Astrocyte (in vitro differentiated cells and primary cell): ENCODE measurements around the gene E2F2. TPM values are rescaled to one million over a fixed set of nuclear protein-coding genes. Genes with fewer than 3 reads are reported as not detected.

Experiments
- DNase-seq: peaks from one replicate; pipeline ENCODE4 v3.0.0-alpha.2; 2010; ENCODE audit warnings: low read depth
- FAIRE-seq: peaks from 2 replicates; lab custom pipeline; 2011; peaks lifted over from hg19 to GRCh38; lab: Jason Lieb, UNC
- H2AFZ ChIP-seq: 2 replicates; pipeline ENCODE4 v1.6.0; 2012; ENCODE audit warnings: low read depth, low read length, inconsistent platforms
- H3K27ac ChIP-seq: 2 replicates; pipeline ENCODE4 v1.5.1; 2011; ENCODE audit warnings: low read depth, low read length, inconsistent platforms
- H3K27me3 ChIP-seq: 2 replicates; pipeline ENCODE4 v1.6.0; 2011; ENCODE audit warnings: low read length, inconsistent platforms; ENCODE audit not compliant: insufficient read depth
- H3K36me3 ChIP-seq: 2 replicates; pipeline ENCODE4 v1.5.1; 2011; ENCODE audit warnings: low read length, inconsistent platforms; ENCODE audit not compliant: insufficient read depth
- H3K4me1 ChIP-seq: 2 replicates; pipeline ENCODE4 v1.5.1; 2011; ENCODE audit warnings: low read length, inconsistent platforms; ENCODE audit not compliant: insufficient read depth
- H3K4me2 ChIP-seq: 2 replicates; pipeline ENCODE4 v1.6.0; 2012; ENCODE audit warnings: low read length, inconsistent platforms
- H3K4me3 ChIP-seq: 2 replicates; pipeline ENCODE4 v1.5.1; 2011; ENCODE audit warnings: low read depth, mild to moderate bottlenecking, low read length, inconsistent platforms; ENCODE audit not compliant: insufficient read depth
- H3K79me2 ChIP-seq: 2 replicates; pipeline ENCODE4 v1.6.0; 2012; ENCODE audit warnings: mild to moderate bottlenecking, low read length, inconsistent platforms; ENCODE audit not compliant: insufficient read depth
- H3K9ac ChIP-seq: 2 replicates; pipeline ENCODE4 v1.6.0; 2012; ENCODE audit warnings: mild to moderate bottlenecking, low read length, inconsistent platforms
- H3K9me3 ChIP-seq: 2 replicates; pipeline ENCODE4 v1.5.1; 2012; ENCODE audit warnings: low read depth, mild to moderate bottlenecking, low read length, inconsistent platforms; ENCODE audit not compliant: insufficient read depth
- H4K20me1 ChIP-seq: 2 replicates; pipeline ENCODE4 v1.6.0; 2012; ENCODE audit warnings: low read length, inconsistent platforms; ENCODE audit not compliant: insufficient read depth
- H3K27ac Mint-ChIP-seq: one replicate; pipeline ENCODE4 v1.8.0; 2021; ENCODE audit warnings: mild to moderate bottlenecking, mixed read lengths; ENCODE audit not compliant: unreplicated experiment
- H3K27me3 Mint-ChIP-seq: one replicate; pipeline ENCODE4 v1.8.0; 2021; ENCODE audit warnings: low read depth, mixed read lengths; ENCODE audit not compliant: unreplicated experiment
- H3K36me3 Mint-ChIP-seq: one replicate; pipeline ENCODE4 v1.8.0; 2021; ENCODE audit warnings: low read depth, mixed read lengths; ENCODE audit not compliant: unreplicated experiment
- H3K4me1 Mint-ChIP-seq: one replicate; pipeline ENCODE4 v1.8.0; 2021; ENCODE audit warnings: low read depth, mixed read lengths; ENCODE audit not compliant: unreplicated experiment
- H3K4me3 Mint-ChIP-seq: one replicate; pipeline ENCODE4 v1.8.0; 2021; ENCODE audit warnings: mild to moderate bottlenecking, moderate library complexity, mixed read lengths; ENCODE audit not compliant: unreplicated experiment
- H3K9me3 Mint-ChIP-seq: one replicate; pipeline ENCODE4 v1.8.0; 2021; ENCODE audit warnings: mild to moderate bottlenecking, mixed read lengths; ENCODE audit not compliant: unreplicated experiment
- CTCF ChIP-seq: IDR thresholded peaks from 2 replicates; pipeline ENCODE4 v1.5.1; 2011; ENCODE audit warnings: low read depth, mild to moderate bottlenecking, inconsistent platforms, low read length, moderate library complexity; ENCODE audit not compliant: insufficient read depth
- EZH2 ChIP-seq: IDR thresholded peaks from 2 replicates; pipeline ENCODE4 v1.6.1; 2012; ENCODE audit warnings: mild to moderate bottlenecking, low read length, inconsistent platforms; ENCODE audit not compliant: insufficient read depth
- total RNA-seq: library from RNA; stranded (reverse); gene quantifications from 2 replicates; pipeline ENCODE4 v1.2.1, GENCODE V29; 2021

The E2F2 gene
- total RNA-seq, 1 donor from 2014 or later = 0.11 TPM

- no peak for TF ChIP-seq CTCF
- no peak for TF ChIP-seq EZH2
- Histone ChIP-seq H3K27me3 (no peaks in the 10 kb centered on the region), H3K9ac (no peak overlapping the region), H3K9me3 (no peaks in the 10 kb centered on the region), H2AFZ (no peak overlapping the region), H3K4me2 (no peak overlapping the region), H4K20me1 (no peaks in the 10 kb centered on the region), H3K4me1 (no peaks in the 10 kb centered on the region), H3K79me2 (no peaks in the 10 kb centered on the region), H3K36me3 (no peaks in the 10 kb centered on the region), H3K27ac (no peak overlapping the region), H3K4me3 (no peak overlapping the region)
- FAIRE-seq (no peak), DNase-seq (no peak)
- Mint-ChIP-seq H3K4me3 (no peak overlapping the region), H3K9me3 (no peaks in the 10 kb centered on the region), H3K27me3 (peaks cover 11% of the 10 kb centered on the region), H3K27ac (no peak overlapping the region), H3K36me3 (no peaks in the 10 kb centered on the region), H3K4me1 (no peaks in the 10 kb centered on the region)
These were observed 15.1 kb downstream of the E2F2 start for GRCh38 chr1:23515905-23516304.

- Histone ChIP-seq H3K9ac (no peak overlapping the region), H3K4me2 (no peak overlapping the region), H3K36me3 (no peaks in the 10 kb centered on the region), H3K9me3 (no peaks in the 10 kb centered on the region), H4K20me1 (no peaks in the 10 kb centered on the region), H3K4me1 (no peaks in the 10 kb centered on the region), H3K27ac (no peak overlapping the region), H3K79me2 (no peaks in the 10 kb centered on the region), H3K27me3 (no peaks in the 10 kb centered on the region), H3K4me3 (no peak overlapping the region), H2AFZ (no peak overlapping the region)
- Mint-ChIP-seq H3K9me3 (no peaks in the 10 kb centered on the region), H3K27me3 (peaks cover 17% of the 10 kb centered on the region), H3K36me3 (no peaks in the 10 kb centered on the region), H3K4me3 (no peak overlapping the region), H3K4me1 (no peaks in the 10 kb centered on the region), H3K27ac (no peak overlapping the region)
- DNase-seq (no peak), FAIRE-seq (no peak)
- TF ChIP-seq EZH2 = no peak
- no peak for TF ChIP-seq CTCF
These were observed 16.8 kb downstream of the E2F2 start for GRCh38 chr1:23514111-23514679.

- Histone ChIP-seq H2AFZ (no peak overlapping the region), H3K79me2 (no peaks in the 10 kb centered on the region), H4K20me1 (no peaks in the 10 kb centered on the region), H3K4me3 (no peak overlapping the region), H3K4me2 (no peak overlapping the region), H3K9ac (no peak overlapping the region), H3K27me3 (no peaks in the 10 kb centered on the region), H3K4me1 (no peaks in the 10 kb centered on the region), H3K36me3 (no peaks in the 10 kb centered on the region), H3K9me3 (no peaks in the 10 kb centered on the region), H3K27ac (no peak overlapping the region)
- no peak for DNase-seq
- Mint-ChIP-seq H3K4me3 (no peak overlapping the region), H3K36me3 (no peaks in the 10 kb centered on the region), H3K9me3 (no peaks in the 10 kb centered on the region), H3K27ac (no peak overlapping the region), H3K27me3 (peaks cover 26% of the 10 kb centered on the region), H3K4me1 (no peaks in the 10 kb centered on the region)
- no peak for FAIRE-seq
- TF ChIP-seq CTCF (no peak), EZH2 (no peak)
These were observed 21.1 kb downstream of the E2F2 start for GRCh38 chr1:23509896-23510295.
